HL-60 (cell line): ENCODE data around the gene ZNF79.

Source experiments
- DNase-seq, 2 experiments: peaks; one replicate each; pipeline ENCODE4 v3.0.0-alpha.2; 2010 to 2020; ENCODE audit warnings: low read depth in 1 of 2, low spot score in 1 of 2
- H3K27ac ChIP-seq: fragments of 250-450 bp; sonication (Bioruptor Pico); replicated peaks from 2 replicates; pipeline ENCODE4 v1.5.1; 2020; ENCODE audit warnings: mild to moderate bottlenecking, moderate library complexity
- H3K27me3 ChIP-seq: fragments of 250-450 bp; sonication (Bioruptor Pico); 2 replicates; pipeline ENCODE4 v1.5.1; 2021; ENCODE audit warnings: mild to moderate bottlenecking, moderate library complexity; ENCODE audit not compliant: insufficient read depth, poor library complexity, severe bottlenecking
- H3K4me3 ChIP-seq: replicated peaks from 2 replicates; pipeline ENCODE4 v1.5.1; 2011; ENCODE audit warnings: mild to moderate bottlenecking, control low read depth, low read length; ENCODE audit not compliant: insufficient read depth
- CTCF ChIP-seq: IDR thresholded peaks from one replicate; pipeline ENCODE4 v1.5.1; 2011; ENCODE audit warnings: low read length, control low read depth, inconsistent platforms; ENCODE audit not compliant: insufficient read depth
- GABPA ChIP-seq: IDR thresholded peaks from 2 replicates; pipeline ENCODE4 v1.6.1; 2012; ENCODE audit warnings: low read depth
- POLR2AphosphoS5 ChIP-seq: IDR thresholded peaks from 2 replicates; pipeline ENCODE4 v1.6.1; 2012; ENCODE audit warnings: low read depth
- REST ChIP-seq: IDR thresholded peaks from 2 replicates; pipeline ENCODE4 v1.6.1; 2012; ENCODE audit warnings: low read depth; ENCODE audit not compliant: insufficient replicate concordance
- SPI1 ChIP-seq: IDR thresholded peaks from 2 replicates; pipeline ENCODE4 v1.6.1; 2012; ENCODE audit warnings: low read depth, mild to moderate bottlenecking, borderline replicate concordance
- long read RNA-seq: library from polyadenylated mRNA; unstranded; transcript quantifications from one replicate; pipeline ENCODE4 v2.0.0, GENCODE V29; 2020

Gene ZNF79
- long read RNA-seq, transcript ZNF79-203 (5 exons, 2,192 nt): major isoform, 25 of 67 reads
- long read RNA-seq, transcript ZNF79-201 (5 exons, 2,078 nt): minor isoform, 18 of 67 reads
- long read RNA-seq, partial matches to known transcripts: 2 of 67 reads
- long read RNA-seq, other reads (novel, unspliced or antisense): 20 of 67 reads

- H3K27me3 ChIP-seq: no peaks in the 10 kb centered on the region
- peak; percentile 76 to 91 for DNase-seq
- H3K27ac ChIP-seq: peak within 1 kb of the TSS; percentile 73
- peak within 1 kb of the TSS; percentile 81 for H3K4me3 ChIP-seq
- peak; percentile 88 for TF ChIP-seq REST
- peak; percentile 71 for TF ChIP-seq POLR2AphosphoS5
- TF ChIP-seq SPI1: no peak
- peak; percentile 82 for TF ChIP-seq GABPA
Measured at GRCh38 chr9:127423934-127424675, at the start of gene ZNF79. Gene ZNF79, plus strand, starts transcription at chr9:127424382. Its CDS starts 406 bp downstream, at chr9:127424788.

- no peak overlapping the region for H3K27ac ChIP-seq
- no peaks in the 10 kb centered on the region for H3K27me3 ChIP-seq
- no peak overlapping the region for H3K4me3 ChIP-seq
- no peak for TF ChIP-seq REST
- no peak for TF ChIP-seq SPI1
- TF ChIP-seq POLR2AphosphoS5: no peak
- DNase-seq: no peak
Measured at GRCh38 chr9:127380479-127380878, 43.7 kb upstream of the ZNF79 start.

GRCh38 chr9:127382541-127382940 is 41.6 kb upstream of the ZNF79 start:
- Histone ChIP-seq H3K27ac (no peak overlapping the region), H3K27me3 (no peaks in the 10 kb centered on the region), H3K4me3 (no peak overlapping the region)
- no peak for DNase-seq
- TF ChIP-seq CTCF: no peak

- TF ChIP-seq POLR2AphosphoS5: no peak
- no peak for TF ChIP-seq CTCF
- no peak for TF ChIP-seq GABPA
- no peak for TF ChIP-seq SPI1
- TF ChIP-seq REST: no peak
Measured at GRCh38 chr9:127384016-127384730, 40.0 kb upstream of the ZNF79 start.

More at GRCh38 chr9:127384016-127384730, 40.0 kb upstream of the ZNF79 start:
- no peak overlapping the region for H3K4me3 ChIP-seq
- no peak for DNase-seq
- H3K27ac ChIP-seq: no peak overlapping the region
- no peaks in the 10 kb centered on the region for H3K27me3 ChIP-seq
